Spleen (tissue), 7 donors: Measurements from ENCODE around the gene ADCY6.

Experiments
- CTCF ChIP-seq, 11 experiments: fragments of 200-600 bp in 7 of 11; fragments of 450-650 bp in 4 of 11; sonication (generic) in 4 of 11; IDR thresholded peaks in 8 of 11; conservative IDR thresholded peaks in 3 of 11; 1 replicate in 7 of 11; 2 replicates in 4 of 11; pipeline versions ENCODE4 v1.4.0 to v1.8.0; 2016 to 2021; ENCODE audit warnings: antibody characterized with exemption in 11 of 11, inconsistent platforms in 4 of 11, mild to moderate bottlenecking in 1 of 11
- POLR2A ChIP-seq, 3 donors: fragments of 450-650 bp; IDR thresholded peaks; one replicate each; pipeline ENCODE4 v1.5.1; 2017; ENCODE audit warnings: antibody characterized with exemption in 3 of 3, mild to moderate bottlenecking in 1 of 3
- donor health status: DM: no; HTN: no; CAD: no; lungs with moderate emphysema.
- donor health status: DM: no; HTN: no; CAD: no.
- donor health status: DM: no; HTN: no; CAD: no.

GRCh38 chr12:48786591-48787544, 2.0 kb downstream of the ADCY6 start:
- TF ChIP-seq CTCF (IDR thresholded peaks at IDR 0.05 in 8 of 11, conservative IDR thresholded peaks at IDR 0.05 in 3 of 11), result no peak
- no peak for TF ChIP-seq POLR2A (IDR thresholded peaks at IDR 0.05)
